Thyroid gland (tissue), 4 donors: ENCODE measurements around the gene JPT2. TPM values are rescaled to one million over a fixed set of nuclear protein-coding genes. Genes with fewer than 3 reads are reported as not detected.
A peak's percentile ranks its signal among the peaks of the same experiment; 100 is the strongest.

Experiments used
- DNase-seq, 2 donors: peaks; one replicate each; pipeline ENCODE4 v3.0.0-alpha.2; 2019
- H3K27ac ChIP-seq, 3 donors: fragments of 200-600 bp; sonication (generic); 1 replicate in 2 of 3; 2 replicates in 1 of 3; pipeline ENCODE4 v1.5.1; 2016 to 2019; ENCODE audit warnings: mild to moderate bottlenecking in 1 of 3, moderate library complexity in 1 of 3
- H3K27me3 ChIP-seq: fragments of 200-600 bp; sonication (generic); one replicate; pipeline ENCODE4 v1.5.1; 2019
- H3K36me3 ChIP-seq, 2 donors: fragments of 200-600 bp; sonication (generic); one replicate each; pipeline ENCODE4 v1.5.1; 2016 to 2019
- H3K4me1 ChIP-seq, 2 donors: fragments of 200-600 bp; sonication (generic); one replicate each; pipeline ENCODE4 v1.5.1; 2017 to 2019
- H3K4me3 ChIP-seq, 3 donors: fragments of 200-600 bp; sonication (generic); replicated peaks in 1 of 3; 1 replicate in 2 of 3; 2 replicates in 1 of 3; pipeline ENCODE4 v1.5.1; 2016; ENCODE audit warnings: mild to moderate bottlenecking in 1 of 3
- H3K9me3 ChIP-seq: fragments of 200-600 bp; sonication (generic); one replicate; pipeline ENCODE4 v1.5.1; 2017
- POLR2A ChIP-seq, 2 donors: fragments of 450-650 bp; IDR thresholded peaks; one replicate each; pipeline ENCODE4 v1.6.1; 2017; ENCODE audit warnings: antibody characterized with exemption in 2 of 2, mild to moderate bottlenecking in 2 of 2, moderate library complexity in 1 of 2
- WGBS, 2 donors: methylation state at CpG; one replicate each; pipeline ENCODE4 v1.1.5; 2017; 5-methylcytosine and 5-hydroxymethylcytosine counted together
- intact Hi-C: fragments of 100-400 bp; cut with DNase I; formaldehyde crosslinking; loops from one replicate; pipeline ENCODE4 v1.15.1; 2023
- total RNA-seq, 4 donors: library from RNA; depleted of rRNA; stranded (reverse); fragments of >200 nt; gene quantifications; one replicate each; pipeline ENCODE4 v1.2.3, GENCODE V29; 2016
- TF ChIP-seq, protein P1 (sequence below), 6 experiments: fragments of 200-600 bp in 3 of 6; fragments of 450-650 bp in 3 of 6; sonication (generic) in 3 of 6; IDR thresholded peaks; one replicate each; pipeline ENCODE4 v1.5.1; 2016 to 2019; ENCODE audit warnings: antibody characterized with exemption in 6 of 6, mild to moderate bottlenecking in 2 of 6, inconsistent platforms in 1 of 6, moderate library complexity in 1 of 6

Gene JPT2
- total RNA-seq, 4 donors from 2014 or later: 30.8 to 50.3 (median 44.9) TPM

DNA sequence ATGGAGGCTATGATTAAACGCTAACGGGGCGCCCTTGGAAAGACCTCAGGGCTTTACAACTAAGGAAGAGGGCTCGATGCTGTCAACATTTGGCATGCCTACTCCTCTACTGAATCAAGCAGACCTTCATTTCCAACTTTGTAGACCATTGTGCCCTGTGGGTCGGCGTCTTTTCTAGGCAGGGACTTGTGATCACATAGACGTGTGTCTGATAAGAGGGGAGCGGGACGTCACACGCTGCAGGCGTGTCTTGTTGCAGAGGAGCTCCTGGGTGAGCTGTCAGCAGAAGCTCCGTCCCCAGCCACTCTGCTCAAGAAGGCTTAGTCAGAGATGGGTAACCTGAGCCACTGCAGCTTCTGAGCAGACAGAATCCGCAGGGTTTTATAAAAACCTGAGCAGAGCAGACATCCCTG lies 30.7 kb downstream of the JPT2 start:
- Histone ChIP-seq H3K9me3 (no peaks in the 10 kb centered on the region), H3K4me3 (no peak overlapping the region), H3K4me1 (peaks cover 29 to 35% of the 10 kb centered on the region in 2 donors), H3K27ac (no peak overlapping the region), H3K36me3 (no peaks in the 10 kb centered on the region), H3K27me3 (no peaks in the 10 kb centered on the region)
- no peak for TF ChIP-seq POLR2A (IDR thresholded peaks at IDR 0.05)
- DNase-seq: no peak
- intact Hi-C loops: loop anchor here (10.0 kb wide), 1 partner anchor 94 kb away; the partner anchor contains the start of genes CRAMP1 and IFT140
- 86 to 92% methylated on average over 12 to 13 of the region's 13 CpGs for WGBS, 2 donors

DNA sequence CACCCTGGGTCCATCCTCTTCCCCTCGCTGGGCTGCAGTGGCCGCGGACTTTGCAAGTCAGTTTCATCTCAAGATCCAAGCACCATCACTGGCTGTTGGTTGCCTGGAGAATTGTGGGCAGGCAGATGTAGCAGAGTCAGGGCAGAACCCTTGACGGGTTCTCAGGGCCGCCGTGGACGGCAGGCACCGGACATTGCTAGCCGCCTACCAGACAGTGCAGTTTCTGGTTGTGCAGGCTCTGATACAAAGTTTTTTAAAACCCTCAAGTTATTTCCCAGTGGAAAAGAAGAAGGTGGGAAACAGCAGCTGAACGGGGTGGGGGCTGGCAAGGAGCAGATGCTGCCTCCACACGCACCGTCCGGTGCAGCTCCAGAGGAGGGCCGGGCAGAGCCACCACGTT lies 31.3 kb downstream of the JPT2 start:
- Histone ChIP-seq H3K27me3 (no peaks in the 10 kb centered on the region), H3K36me3 (no peaks in the 10 kb centered on the region), H3K27ac (no peak overlapping the region), H3K4me3 (no peak overlapping the region), H3K9me3 (no peaks in the 10 kb centered on the region), H3K4me1 (peaks cover 34 to 41% of the 10 kb centered on the region in 2 donors)
- WGBS, 2 donors: 84 to 90% methylated on average over 15 of the region's 15 CpGs
- intact Hi-C loops: loop anchor here (10.0 kb wide), 1 partner anchor 95 kb away; the partner anchor contains the start of genes CRAMP1 and IFT140
- TF ChIP-seq, protein P1, sequence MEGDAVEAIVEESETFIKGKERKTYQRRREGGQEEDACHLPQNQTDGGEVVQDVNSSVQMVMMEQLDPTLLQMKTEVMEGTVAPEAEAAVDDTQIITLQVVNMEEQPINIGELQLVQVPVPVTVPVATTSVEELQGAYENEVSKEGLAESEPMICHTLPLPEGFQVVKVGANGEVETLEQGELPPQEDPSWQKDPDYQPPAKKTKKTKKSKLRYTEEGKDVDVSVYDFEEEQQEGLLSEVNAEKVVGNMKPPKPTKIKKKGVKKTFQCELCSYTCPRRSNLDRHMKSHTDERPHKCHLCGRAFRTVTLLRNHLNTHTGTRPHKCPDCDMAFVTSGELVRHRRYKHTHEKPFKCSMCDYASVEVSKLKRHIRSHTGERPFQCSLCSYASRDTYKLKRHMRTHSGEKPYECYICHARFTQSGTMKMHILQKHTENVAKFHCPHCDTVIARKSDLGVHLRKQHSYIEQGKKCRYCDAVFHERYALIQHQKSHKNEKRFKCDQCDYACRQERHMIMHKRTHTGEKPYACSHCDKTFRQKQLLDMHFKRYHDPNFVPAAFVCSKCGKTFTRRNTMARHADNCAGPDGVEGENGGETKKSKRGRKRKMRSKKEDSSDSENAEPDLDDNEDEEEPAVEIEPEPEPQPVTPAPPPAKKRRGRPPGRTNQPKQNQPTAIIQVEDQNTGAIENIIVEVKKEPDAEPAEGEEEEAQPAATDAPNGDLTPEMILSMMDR (IDR thresholded peaks at IDR 0.05): no peak
- no peak for TF ChIP-seq POLR2A (IDR thresholded peaks at IDR 0.05)
- no peak for DNase-seq

DNA sequence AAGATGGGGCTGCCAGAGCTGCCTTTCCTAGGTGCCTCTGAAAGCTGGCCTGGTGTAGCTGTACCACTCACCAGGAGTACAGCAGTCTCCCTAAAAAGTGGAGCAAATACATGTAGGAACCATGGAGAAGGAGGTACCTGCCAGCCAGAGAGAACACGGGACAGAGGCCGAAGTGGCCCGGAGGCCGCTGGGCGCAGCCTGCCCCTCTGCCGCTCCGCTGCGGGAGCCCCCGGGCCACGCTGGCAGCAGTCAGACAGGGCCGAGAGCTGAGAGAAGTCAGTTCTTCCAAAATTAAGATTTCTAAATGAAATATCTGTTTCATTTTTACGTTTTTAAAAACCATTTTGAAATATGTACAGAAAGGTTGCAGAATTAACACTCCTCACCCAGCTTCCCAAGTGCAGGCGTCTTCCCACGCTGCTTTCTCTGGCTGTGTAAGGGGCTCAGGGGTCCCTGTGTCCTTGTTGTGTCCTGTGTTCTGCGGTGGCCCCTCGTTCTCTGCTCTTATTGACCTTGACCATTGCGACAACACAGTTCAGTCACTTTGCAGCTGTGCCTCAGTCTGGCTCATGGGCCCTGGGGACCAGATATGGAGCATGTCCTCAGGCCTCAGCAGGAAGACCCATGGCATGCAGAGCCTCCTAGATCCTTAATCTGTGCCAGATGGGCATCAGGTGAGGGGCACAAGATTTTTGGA lies 32.9 kb downstream of the JPT2 start:
- DNase-seq: no peak
- intact Hi-C loops: no loop called here
- TF ChIP-seq, protein P1 (IDR thresholded peaks at IDR 0.05): no peak
- Histone ChIP-seq H3K4me1 (peaks cover 32 to 40% of the 10 kb centered on the region in 2 donors), H3K27me3 (no peaks in the 10 kb centered on the region), H3K9me3 (no peaks in the 10 kb centered on the region), H3K27ac (no peak overlapping the region), H3K4me3 (no peak overlapping the region), H3K36me3 (no peaks in the 10 kb centered on the region)
- 91 to 94% methylated on average over 17 of the region's 17 CpGs for WGBS, 2 donors

DNA sequence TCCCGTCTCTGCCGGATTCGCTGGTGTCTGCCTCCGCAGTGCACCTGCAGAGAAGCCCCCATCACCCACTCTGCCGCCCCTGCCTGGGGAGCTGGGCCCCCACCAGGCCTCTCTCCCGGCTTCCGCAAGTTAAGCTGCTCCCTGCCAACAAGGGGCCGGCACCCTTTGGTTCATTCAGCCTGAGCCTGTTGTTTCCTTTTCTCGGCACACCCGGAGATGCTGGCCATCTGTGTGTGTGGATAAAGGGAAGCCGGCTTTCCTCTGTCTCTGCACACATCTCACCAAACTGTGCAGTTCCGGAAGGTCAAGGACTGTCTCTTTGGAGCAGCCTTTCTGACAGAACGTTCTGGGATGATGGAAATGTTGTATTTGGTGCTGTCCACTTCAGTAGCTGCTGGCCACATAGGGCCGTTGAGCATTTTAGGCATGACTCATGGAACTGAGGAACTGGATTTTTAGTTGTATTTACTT lies 34.7 kb downstream of the JPT2 start:
- Histone ChIP-seq H3K27me3 (no peaks in the 10 kb centered on the region), H3K9me3 (no peaks in the 10 kb centered on the region), H3K27ac (peak overlapping the region in 2 of 3 donors; percentile 70 to 80), H3K4me1 (peaks cover 20 to 32% of the 10 kb centered on the region in 2 donors), H3K36me3 (no peaks in the 10 kb centered on the region), H3K4me3 (no peak overlapping the region)
- intact Hi-C loops: no loop called here
- DNase-seq: peak in 1 of 2 donors; percentile 15
- TF ChIP-seq, protein P1 (IDR thresholded peaks at IDR 0.05): no peak
- no peak for TF ChIP-seq POLR2A (IDR thresholded peaks at IDR 0.05)
- 75 to 85% methylated on average over 14 of the region's 14 CpGs for WGBS, 2 donors

DNA sequence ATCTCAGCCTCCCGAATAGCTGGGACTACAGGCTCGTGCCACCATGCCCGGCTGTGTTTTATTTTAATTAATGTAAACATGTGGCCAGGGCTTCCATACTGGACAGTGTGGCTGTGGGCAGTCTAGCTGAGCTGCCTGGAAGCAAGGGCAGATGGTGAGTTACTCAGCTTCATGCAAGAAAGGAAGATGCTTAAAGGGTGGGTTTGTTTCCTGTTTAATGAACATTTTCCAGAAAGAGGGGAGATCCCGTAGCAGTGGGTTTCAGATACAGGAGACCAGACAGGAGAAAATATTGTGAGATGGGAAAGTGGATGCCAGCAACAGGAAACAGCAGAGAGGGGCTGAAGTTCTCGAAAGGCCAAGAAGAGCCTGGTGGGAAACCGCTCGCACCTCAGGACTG lies 35.3 kb downstream of the JPT2 start:
- H3K4me1 ChIP-seq: peaks cover 16 to 27% of the 10 kb centered on the region in 2 donors
- no peaks in the 10 kb centered on the region for H3K36me3 ChIP-seq
- 73 to 82% methylated on average over 7 of the region's 7 CpGs for WGBS, 2 donors
- peak overlapping the region; percentile 70 to 80 (median 80) for H3K27ac ChIP-seq
- TF ChIP-seq POLR2A (IDR thresholded peaks at IDR 0.05): no peak
- TF ChIP-seq, protein P1 (IDR thresholded peaks at IDR 0.05): no peak
- no peak overlapping the region for H3K4me3 ChIP-seq
- DNase-seq: no peak
- intact Hi-C loops: no loop called here
- H3K27me3 ChIP-seq: no peaks in the 10 kb centered on the region
- no peaks in the 10 kb centered on the region for H3K9me3 ChIP-seq
